ENCODE measurements around the gene ADCY6.

ADCY6 gene

DNA sequence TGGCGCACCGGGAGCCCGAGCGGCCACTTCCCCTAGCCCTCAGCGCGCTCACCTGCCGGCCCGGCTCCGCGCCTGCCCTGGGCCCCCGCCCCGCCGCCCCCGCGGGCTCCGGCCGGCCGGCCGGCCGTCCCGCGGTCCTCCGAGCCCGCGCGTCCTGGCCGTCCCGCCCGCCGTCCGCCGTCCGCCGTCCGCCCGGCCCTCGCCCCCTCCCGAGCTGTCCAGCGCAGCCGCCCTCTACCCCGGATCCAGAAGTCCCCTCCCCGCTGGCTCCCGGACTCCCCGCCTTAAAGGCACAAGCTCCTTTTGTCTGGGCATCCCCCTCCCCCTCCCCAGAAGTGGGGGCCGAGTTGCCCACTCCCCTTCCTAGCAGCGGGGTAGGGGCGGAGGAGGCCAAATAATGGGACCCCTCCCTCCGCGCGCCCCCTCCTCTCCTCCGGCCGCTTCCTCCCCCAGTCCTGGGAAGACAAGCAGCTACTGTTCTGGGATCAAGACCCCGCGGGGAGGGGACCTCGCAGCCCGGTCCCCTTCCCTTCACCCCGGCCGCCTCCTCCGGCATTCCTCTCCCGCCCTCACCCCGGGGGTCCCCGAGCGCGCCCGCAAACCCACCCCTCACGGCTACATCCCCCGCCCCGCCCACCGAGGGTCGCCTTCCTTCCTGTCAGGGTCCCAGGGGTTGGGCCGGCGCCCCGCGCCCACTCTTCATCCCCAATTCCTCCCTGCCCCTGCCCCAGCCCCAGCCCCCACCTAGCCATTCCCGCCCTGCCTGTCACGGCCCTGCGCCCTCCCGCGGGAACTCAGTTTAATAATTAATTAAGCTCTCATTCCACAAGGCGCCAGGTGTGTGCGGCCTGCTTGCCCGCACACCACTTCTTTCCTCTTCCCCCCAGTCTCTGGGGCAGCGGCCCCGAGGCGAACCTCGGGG, at the start of gene ADCY6:
Gene ADCY6, minus strand, starts transcription at position 236 of the 922 bp plus-strand sequence. CDS start 5,655 bp downstream, outside the sequence.
- Histone ChIP-seq H3K4me1 (ENCODE audit: control insufficient read depth, insufficient read depth, low read length) (peaks cover 25% of the 10 kb centered on the region), H3K36me3 (ENCODE audit: control insufficient read depth in 2 of 2, insufficient read depth in 2 of 2, low read length in 2 of 2) (no peaks in the 10 kb centered on the region), H3K27ac (ENCODE audit: low read length) (peak within 1 kb of the TSS; percentile 67), H3K4me3 (ENCODE audit: low read length in 2 of 2) (peak within 1 kb of the TSS; percentile 82 to 84), H3K9ac (ENCODE audit: low read length in 2 of 2) (peak within 1 kb of the TSS; percentile 78 to 80), H3K27me3 (ENCODE audit: control insufficient read depth in 1 of 2, insufficient read depth in 2 of 2, low read length in 2 of 2) (no peaks in the 10 kb centered on the region), H3K9me3 (ENCODE audit: control insufficient read depth in 2 of 2, low read length in 2 of 2) (no peaks in the 10 kb centered on the region)

DNA sequence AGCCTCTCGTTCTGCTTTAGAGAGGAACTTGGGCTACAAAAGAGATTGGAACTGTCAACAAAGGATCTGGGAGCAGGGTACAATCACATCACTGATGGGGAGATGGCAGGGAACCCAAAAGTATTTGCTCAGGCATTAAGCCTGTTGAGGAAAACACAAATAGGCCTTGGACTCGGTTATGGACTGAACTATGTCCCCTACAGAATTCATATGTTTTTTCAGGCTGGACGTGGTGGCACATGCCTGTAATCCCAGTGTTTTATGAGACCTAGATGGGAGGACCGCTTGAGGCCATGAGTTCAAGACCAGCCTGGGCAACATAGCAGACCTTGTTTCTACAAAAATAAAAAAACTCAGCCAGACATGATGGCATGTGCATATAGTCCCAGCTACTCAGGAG, 49.2 kb upstream of the ADCY6 start:
- Histone ChIP-seq H3K4me1 (ENCODE audit: control insufficient read depth, insufficient read depth, low read length) (no peaks in the 10 kb centered on the region), H3K27me3 (ENCODE audit: control insufficient read depth in 1 of 2, insufficient read depth in 2 of 2, low read length in 2 of 2) (no peaks in the 10 kb centered on the region), H3K36me3 (ENCODE audit: control insufficient read depth in 2 of 2, insufficient read depth in 2 of 2, low read length in 2 of 2) (peaks cover 54 to 59% of the 10 kb centered on the region in 2 donors), H3K9ac (ENCODE audit: low read length in 2 of 2) (no peak overlapping the region), H3K4me3 (ENCODE audit: low read length in 2 of 2) (no peak overlapping the region), H3K27ac (ENCODE audit: low read length) (no peak overlapping the region), H3K9me3 (ENCODE audit: control insufficient read depth in 2 of 2, low read length in 2 of 2) (no peaks in the 10 kb centered on the region)

GRCh38 chr12:48832321-48833060, 43.6 kb upstream of the ADCY6 start:
- Histone ChIP-seq H3K9ac (ENCODE audit: low read length in 2 of 2) (no peak overlapping the region), H3K4me3 (ENCODE audit: low read length in 2 of 2) (no peak overlapping the region), H3K36me3 (ENCODE audit: control insufficient read depth in 2 of 2, insufficient read depth in 2 of 2, low read length in 2 of 2) (peaks cover 69 to 79% of the 10 kb centered on the region in 2 donors), H3K27ac (ENCODE audit: low read length) (no peak overlapping the region), H3K27me3 (ENCODE audit: control insufficient read depth in 1 of 2, insufficient read depth in 2 of 2, low read length in 2 of 2) (no peaks in the 10 kb centered on the region), H3K4me1 (ENCODE audit: control insufficient read depth, insufficient read depth, low read length) (no peaks in the 10 kb centered on the region), H3K9me3 (ENCODE audit: control insufficient read depth in 2 of 2, low read length in 2 of 2) (no peaks in the 10 kb centered on the region)

- no peaks in the 10 kb centered on the region for H3K9me3 ChIP-seq (ENCODE audit: control insufficient read depth in 2 of 2, low read length in 2 of 2)
- no peak overlapping the region for H3K4me3 ChIP-seq (ENCODE audit: low read length in 2 of 2)
Measured at GRCh38 chr12:48831257-48831656, 42.4 kb upstream of the ADCY6 start.

DNA sequence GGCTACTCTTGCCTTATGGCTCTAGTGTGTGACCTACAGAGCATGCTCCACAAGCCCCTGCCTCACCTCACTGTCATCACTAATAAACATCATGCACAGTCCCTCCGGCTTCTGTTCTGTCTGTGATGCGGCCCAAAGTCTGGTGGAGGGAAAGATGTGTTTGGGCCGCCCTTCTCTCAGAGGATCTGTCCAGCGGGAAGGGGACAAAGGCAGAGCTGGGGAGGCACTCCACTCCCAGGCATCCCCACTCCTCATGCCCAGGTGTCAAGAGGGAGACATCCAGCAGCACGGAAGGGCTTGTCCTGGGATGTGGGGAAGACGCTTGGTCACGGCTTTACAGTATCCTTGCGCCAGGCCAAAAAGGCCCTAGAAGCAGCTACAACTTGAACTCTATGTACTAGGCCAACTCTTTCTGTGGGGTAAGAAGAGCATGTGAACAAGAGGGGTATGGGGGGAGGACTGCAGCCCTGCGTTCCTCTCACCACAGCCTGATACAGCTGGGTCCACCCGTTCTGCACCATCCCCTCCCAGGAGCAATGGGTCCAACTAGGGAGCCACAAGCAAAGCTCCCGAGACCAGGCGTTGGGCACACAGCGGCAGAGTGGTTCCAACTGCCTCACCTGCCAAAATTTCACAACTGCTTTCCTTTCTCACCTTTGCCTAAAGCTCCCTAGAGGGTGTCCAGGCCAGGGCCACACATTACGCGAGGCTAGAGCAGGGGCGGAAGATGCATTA, 40.1 kb upstream of the ADCY6 start:
- H3K27ac ChIP-seq (ENCODE audit: low read length), result no peak overlapping the region
- peaks cover 48 to 72% of the 10 kb centered on the region in 2 donors for H3K36me3 ChIP-seq (ENCODE audit: control insufficient read depth in 2 of 2, insufficient read depth in 2 of 2, low read length in 2 of 2)
- no peaks in the 10 kb centered on the region for H3K9me3 ChIP-seq (ENCODE audit: control insufficient read depth in 2 of 2, low read length in 2 of 2)
- H3K9ac ChIP-seq (ENCODE audit: low read length in 2 of 2), result no peak overlapping the region
- no peak overlapping the region for H3K4me3 ChIP-seq (ENCODE audit: low read length in 2 of 2)
- H3K27me3 ChIP-seq (ENCODE audit: control insufficient read depth in 1 of 2, insufficient read depth in 2 of 2, low read length in 2 of 2), result no peaks in the 10 kb centered on the region
- H3K4me1 ChIP-seq (ENCODE audit: control insufficient read depth, insufficient read depth, low read length), result no peaks in the 10 kb centered on the region

More at GRCh38 chr12:48831257-48831656, 42.4 kb upstream of the ADCY6 start:
- no peaks in the 10 kb centered on the region for H3K4me1 ChIP-seq (ENCODE audit: control insufficient read depth, insufficient read depth, low read length)
- H3K9ac ChIP-seq (ENCODE audit: low read length in 2 of 2), result no peak overlapping the region
- H3K27ac ChIP-seq (ENCODE audit: low read length), result no peak overlapping the region
- H3K36me3 ChIP-seq (ENCODE audit: control insufficient read depth in 2 of 2, insufficient read depth in 2 of 2, low read length in 2 of 2), result peaks cover 57 to 77% of the 10 kb centered on the region in 2 donors
- no peaks in the 10 kb centered on the region for H3K27me3 ChIP-seq (ENCODE audit: control insufficient read depth in 1 of 2, insufficient read depth in 2 of 2, low read length in 2 of 2)

DNA sequence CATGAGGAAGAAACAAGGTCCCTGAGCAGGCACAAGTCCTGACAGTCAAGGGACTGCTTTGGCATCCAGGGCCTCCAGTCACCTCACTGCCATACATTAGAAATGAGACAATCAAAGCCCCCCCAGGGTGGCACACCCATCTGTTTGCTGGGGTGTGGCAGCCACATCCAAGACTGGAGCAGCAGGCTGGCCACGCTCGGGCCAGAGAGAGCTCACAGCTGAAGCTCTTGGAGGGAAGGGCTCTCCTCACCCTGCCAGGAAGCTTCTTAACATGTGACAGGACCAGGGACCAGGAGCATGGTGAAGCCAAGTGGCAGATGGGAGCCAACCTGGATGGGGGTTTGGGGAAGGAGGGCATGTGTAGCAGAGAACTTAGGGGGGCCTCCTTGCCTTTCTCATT, 39.4 kb upstream of the ADCY6 start:
- Histone ChIP-seq H3K36me3 (ENCODE audit: control insufficient read depth in 2 of 2, insufficient read depth in 2 of 2, low read length in 2 of 2) (peaks cover 44 to 67% of the 10 kb centered on the region in 2 donors), H3K27ac (ENCODE audit: low read length) (no peak overlapping the region)

DNA sequence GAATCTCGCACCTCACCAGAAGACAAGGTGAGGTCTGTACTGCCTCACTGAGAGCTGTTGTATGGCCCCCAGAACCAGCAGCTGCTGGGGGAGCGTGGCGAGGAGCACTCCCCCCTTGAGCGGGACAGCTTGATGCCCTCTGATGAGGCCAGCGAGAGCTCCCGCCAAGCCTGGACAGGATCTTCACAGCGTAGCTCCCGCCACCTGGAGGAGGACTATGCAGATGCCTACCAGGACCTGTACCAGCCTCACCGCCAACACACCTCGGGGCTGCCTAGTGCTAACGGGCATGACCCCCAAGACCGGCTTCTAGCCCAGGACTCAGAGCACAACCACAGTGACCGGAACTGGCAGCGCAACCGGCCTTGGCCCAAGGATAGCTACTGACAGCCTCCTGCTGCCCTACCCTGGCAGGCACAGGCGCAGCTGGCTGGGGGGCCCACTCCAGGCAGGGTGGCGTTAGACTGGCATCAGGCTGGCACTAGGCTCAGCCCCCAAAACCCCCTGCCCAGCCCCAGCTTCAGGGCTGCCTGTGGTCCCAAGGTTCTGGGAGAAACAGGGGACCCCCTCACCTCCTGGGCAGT, 38.7 kb upstream of the ADCY6 start:
- Histone ChIP-seq H3K4me3 (ENCODE audit: low read length in 2 of 2) (no peak overlapping the region), H3K9me3 (ENCODE audit: control insufficient read depth in 2 of 2, low read length in 2 of 2) (no peaks in the 10 kb centered on the region), H3K27me3 (ENCODE audit: control insufficient read depth in 1 of 2, insufficient read depth in 2 of 2, low read length in 2 of 2) (no peaks in the 10 kb centered on the region), H3K36me3 (ENCODE audit: control insufficient read depth in 2 of 2, insufficient read depth in 2 of 2, low read length in 2 of 2) (peaks cover 39 to 62% of the 10 kb centered on the region in 2 donors), H3K27ac (ENCODE audit: low read length) (no peak overlapping the region), H3K9ac (ENCODE audit: low read length in 2 of 2) (no peak overlapping the region), H3K4me1 (ENCODE audit: control insufficient read depth, insufficient read depth, low read length) (no peaks in the 10 kb centered on the region)

More for the DNA sequence above, 39.4 kb upstream of the ADCY6 start:
- H3K4me1 ChIP-seq (ENCODE audit: control insufficient read depth, insufficient read depth, low read length), result no peaks in the 10 kb centered on the region
- no peaks in the 10 kb centered on the region for H3K27me3 ChIP-seq (ENCODE audit: control insufficient read depth in 1 of 2, insufficient read depth in 2 of 2, low read length in 2 of 2)
- H3K4me3 ChIP-seq (ENCODE audit: low read length in 2 of 2), result no peak overlapping the region
- H3K9me3 ChIP-seq (ENCODE audit: control insufficient read depth in 2 of 2, low read length in 2 of 2), result no peaks in the 10 kb centered on the region
- no peak overlapping the region for H3K9ac ChIP-seq (ENCODE audit: low read length in 2 of 2)

GRCh38 chr12:48827026-48827425, 38.1 kb upstream of the ADCY6 start:
- no peaks in the 10 kb centered on the region for H3K9me3 ChIP-seq (ENCODE audit: control insufficient read depth in 2 of 2, low read length in 2 of 2)
- H3K36me3 ChIP-seq (ENCODE audit: control insufficient read depth in 2 of 2, insufficient read depth in 2 of 2, low read length in 2 of 2), result peaks cover 33 to 56% of the 10 kb centered on the region in 2 donors
- H3K9ac ChIP-seq (ENCODE audit: low read length in 2 of 2), result no peak overlapping the region
- H3K4me1 ChIP-seq (ENCODE audit: control insufficient read depth, insufficient read depth, low read length), result no peaks in the 10 kb centered on the region
- H3K27ac ChIP-seq (ENCODE audit: low read length), result no peak overlapping the region
- no peak overlapping the region for H3K4me3 ChIP-seq (ENCODE audit: low read length in 2 of 2)
- H3K27me3 ChIP-seq (ENCODE audit: control insufficient read depth in 1 of 2, insufficient read depth in 2 of 2, low read length in 2 of 2), result no peaks in the 10 kb centered on the region

- H3K36me3 ChIP-seq (ENCODE audit: control insufficient read depth in 2 of 2, insufficient read depth in 2 of 2, low read length in 2 of 2), result peaks cover 26 to 49% of the 10 kb centered on the region in 2 donors
- no peak overlapping the region for H3K4me3 ChIP-seq (ENCODE audit: low read length in 2 of 2)
- H3K9ac ChIP-seq (ENCODE audit: low read length in 2 of 2), result no peak overlapping the region
- H3K27ac ChIP-seq (ENCODE audit: low read length), result no peak overlapping the region
- no peaks in the 10 kb centered on the region for H3K4me1 ChIP-seq (ENCODE audit: control insufficient read depth, insufficient read depth, low read length)
- no peaks in the 10 kb centered on the region for H3K27me3 ChIP-seq (ENCODE audit: control insufficient read depth in 1 of 2, insufficient read depth in 2 of 2, low read length in 2 of 2)
- H3K9me3 ChIP-seq (ENCODE audit: control insufficient read depth in 2 of 2, low read length in 2 of 2), result no peaks in the 10 kb centered on the region
Measured at GRCh38 chr12:48826209-48826855, 37.4 kb upstream of the ADCY6 start.

- H3K27ac ChIP-seq (ENCODE audit: low read length), result no peak overlapping the region
- peaks cover 12 to 35% of the 10 kb centered on the region in 2 donors for H3K36me3 ChIP-seq (ENCODE audit: control insufficient read depth in 2 of 2, insufficient read depth in 2 of 2, low read length in 2 of 2)
- H3K9ac ChIP-seq (ENCODE audit: low read length in 2 of 2), result no peak overlapping the region
- H3K4me3 ChIP-seq (ENCODE audit: low read length in 2 of 2), result no peak overlapping the region
- no peaks in the 10 kb centered on the region for H3K9me3 ChIP-seq (ENCODE audit: control insufficient read depth in 2 of 2, low read length in 2 of 2)
- H3K4me1 ChIP-seq (ENCODE audit: control insufficient read depth, insufficient read depth, low read length), result peaks cover 3% of the 10 kb centered on the region
- no peaks in the 10 kb centered on the region for H3K27me3 ChIP-seq (ENCODE audit: control insufficient read depth in 1 of 2, insufficient read depth in 2 of 2, low read length in 2 of 2)
Measured at GRCh38 chr12:48824905-48825304, 36.0 kb upstream of the ADCY6 start.
